ENCODE measurements around the gene ITGB7.
"Not testable (repeated sequence)": the region's sequence is repeated elsewhere in the genome, so short reads cannot be mapped to it uniquely, and the experiment has no call there.

GRCh38 chr12:53178803-53179202 lies 28.2 kb downstream of the ITGB7 start:
- not testable (repeated sequence) for TF ChIP-seq SPI1, POLR2AphosphoS5, POLR2A (IDR thresholded peaks at IDR 0.05; ENCODE audit: low read depth, low read length)

All from GM12891 (cell line).